Measurements from ENCODE around the gene CORO6. TPM values are rescaled to one million over a fixed set of nuclear protein-coding genes. Genes with fewer than 3 reads are reported as not detected.
A peak's percentile ranks its signal among the peaks of the same experiment; 100 is the strongest.

The CORO6 gene
- total RNA-seq, 4 donors from 2014 or later, result 65.3 to 161 (median 99.2) TPM

GRCh38 chr17:29586676-29587469, 35.8 kb downstream of the CORO6 start:
- DNase-seq, result no peak
- WGBS, 2 donors, result 48 to 80% methylated on average over 3 to 4 of the region's 9 CpGs
- TF ChIP-seq POLR2A (IDR thresholded peaks at IDR 0.05) (no peak), CTCF (IDR thresholded peaks at IDR 0.05) (no peak)
- intact Hi-C loops (cut with DNase I), result loop anchor here (10.0 kb wide), 1 partner anchor 348 kb away; the partner anchor contains the start of gene SSH2
- peak overlapping the region in 1 of 3 donors; percentile 78 for H3K27ac ChIP-seq
- peaks cover 38 to 55% of the 10 kb centered on the region in 2 donors for H3K4me1 ChIP-seq
- no peak overlapping the region for H3K4me3 ChIP-seq (replicated peaks in 1 of 3)
- H3K27me3 ChIP-seq, result no peaks in the 10 kb centered on the region
- H3K36me3 ChIP-seq, result no peaks in the 10 kb centered on the region
- H3K9me3 ChIP-seq, result no peaks in the 10 kb centered on the region

GRCh38 chr17:29585080-29585751, 37.5 kb downstream of the CORO6 start:
- H3K27me3 ChIP-seq, result no peaks in the 10 kb centered on the region
- H3K9me3 ChIP-seq, result no peaks in the 10 kb centered on the region
- no peak overlapping the region for H3K4me3 ChIP-seq (replicated peaks in 1 of 3)
- intact Hi-C loops (cut with DNase I), result loop anchor here (10.0 kb wide), 1 partner anchor 350 kb away; the partner anchor contains the start of gene SSH2
- H3K36me3 ChIP-seq, result no peaks in the 10 kb centered on the region
- peak overlapping the region; percentile 25 to 63 (median 50) for H3K27ac ChIP-seq
- WGBS, 2 donors, result 76 to 93% methylated on average over 3 to 5 of the region's 8 CpGs
- peaks cover 24 to 40% of the 10 kb centered on the region in 2 donors for H3K4me1 ChIP-seq
- peak in 1 of 6 experiments; percentile 11 for TF ChIP-seq CTCF (IDR thresholded peaks at IDR 0.05)
- no peak for TF ChIP-seq POLR2A (IDR thresholded peaks at IDR 0.05)
- DNase-seq, result no peak

GRCh38 chr17:29584452-29585079, 38.1 kb downstream of the CORO6 start:
- no peak for TF ChIP-seq POLR2A (IDR thresholded peaks at IDR 0.05)
- TF ChIP-seq CTCF (IDR thresholded peaks at IDR 0.05), result no peak
- Histone ChIP-seq H3K9me3 (no peaks in the 10 kb centered on the region), H3K27ac (peak overlapping the region; percentile 9 to 63 (median 25)), H3K4me1 (peaks cover 19 to 34% of the 10 kb centered on the region in 2 donors), H3K27me3 (no peaks in the 10 kb centered on the region), H3K36me3 (no peaks in the 10 kb centered on the region), H3K4me3 (replicated peaks in 1 of 3) (no peak overlapping the region)
- intact Hi-C loops (cut with DNase I), result loop anchor here (5.0 to 10.0 kb wide), 3 partner anchors 33 to 350 kb away; partner anchors contain the start of gene SSH2
- no peak for DNase-seq
- WGBS, 2 donors, result 59 to 74% methylated on average over 12 of the region's 12 CpGs

GRCh38 chr17:29583324-29584248, 39.1 kb downstream of the CORO6 start:
- TF ChIP-seq POLR2A (IDR thresholded peaks at IDR 0.05) (no peak), CTCF (IDR thresholded peaks at IDR 0.05) (no peak)
- H3K27me3 ChIP-seq, result no peaks in the 10 kb centered on the region
- intact Hi-C loops (cut with DNase I), result loop anchor here (5.0 to 10.0 kb wide), 3 partner anchors 34 to 351 kb away; partner anchors contain the start of gene SSH2
- no peaks in the 10 kb centered on the region for H3K9me3 ChIP-seq
- peaks cover 17 to 34% of the 10 kb centered on the region in 2 donors for H3K4me1 ChIP-seq
- H3K36me3 ChIP-seq, result peaks cover 0 to 4% of the 10 kb centered on the region in 2 donors
- no peak overlapping the region for H3K4me3 ChIP-seq (replicated peaks in 1 of 3)
- no peak overlapping the region for H3K27ac ChIP-seq
- no peak for DNase-seq
- WGBS, 2 donors, result 84 to 91% methylated on average over 13 of the region's 16 CpGs
